Posterior vena cava (tissue), 2 donors: ENCODE measurements around the gene OR10AD1. TPM values are rescaled to one million over a fixed set of nuclear protein-coding genes. Genes with fewer than 3 reads are reported as not detected.
A peak's percentile ranks its signal among the peaks of the same experiment; 100 is the strongest.
"Not testable (repeated sequence)": the region's sequence is repeated elsewhere in the genome, so short reads cannot be mapped to it uniquely, and the experiment has no call there.

ENCODE experiments used
- DNase-seq: peaks from one replicate; pipeline ENCODE4 v3.0.0-alpha.2; 2020; ENCODE audit warnings: low spot score
- intact Hi-C, 2 donors: fragments of 100-400 bp; cut with DNase I; formaldehyde crosslinking; loops; one replicate each; pipeline versions ENCODE4 v1.14.1 to v1.14.2; 2022 to 2023
- long read RNA-seq, 2 donors: library from polyadenylated mRNA; unstranded; transcript quantifications; one replicate each; pipeline ENCODE4 v2.0.0, GENCODE V29; 2020 to 2021
- total RNA-seq, 2 donors: library from RNA; stranded (reverse); fragmentation: NEBNext Ultra II Directional; extraction: Animal tissue kit (Norgen Biotek cat#: 25700); gene quantifications; one replicate each; pipeline ENCODE4 v1.2.1, GENCODE V29; 2021
- donor health status: DM: yes; HTN: yes; CAD: no.
- donor health status: DM: yes; HTN: yes; CAD: no.

Gene OR10AD1
- not detected for total RNA-seq
- long read RNA-seq, donor 1 = 0 reads
- long read RNA-seq, donor 2 = 0 reads

GRCh38 chr12:48203192-48203591 is at the start of gene OR10AD1:
Gene OR10AD1 (minus strand): TSS chr12:48203292. CDS start chr12:48203292, 0 bp downstream.
- DNase-seq = no peak

GRCh38 chr12:48247181-48247966 is 44.3 kb upstream of the OR10AD1 start:
- intact Hi-C loops = no loop called here

More at GRCh38 chr12:48203192-48203591, at the start of gene OR10AD1:
- intact Hi-C loops = no loop called here

GRCh38 chr12:48237162-48237561 is 34.1 kb upstream of the OR10AD1 start:
- no peak for DNase-seq
- intact Hi-C loops = no loop called here

More at GRCh38 chr12:48247181-48247966, 44.3 kb upstream of the OR10AD1 start:
- no peak for DNase-seq

GRCh38 chr12:48235796-48236333 is 32.8 kb upstream of the OR10AD1 start:
- intact Hi-C loops = no loop called here
- no peak for DNase-seq

GRCh38 chr12:48231169-48231958 is 28.3 kb upstream of the OR10AD1 start:
- intact Hi-C loops, DNase-seq: not testable (repeated sequence)

- intact Hi-C loops, DNase-seq: not testable (repeated sequence)
These were observed 21.4 kb upstream of the OR10AD1 start for GRCh38 chr12:48224533-48224932.

- intact Hi-C loops = no loop called here
- DNase-seq = no peak
These were observed 18.6 kb upstream of the OR10AD1 start for GRCh38 chr12:48221645-48222044.

- DNase-seq = no peak
- intact Hi-C loops = no loop called here
These were observed 17.6 kb upstream of the OR10AD1 start for GRCh38 chr12:48220701-48221100.

GRCh38 chr12:48219631-48220030 is 16.5 kb upstream of the OR10AD1 start:
- intact Hi-C loops = no loop called here

GRCh38 chr12:48216785-48217184 is 13.7 kb upstream of the OR10AD1 start:
- intact Hi-C loops = no loop called here
- DNase-seq = no peak

More at GRCh38 chr12:48219631-48220030, 16.5 kb upstream of the OR10AD1 start:
- DNase-seq = no peak

GRCh38 chr12:48209495-48209894 is 6.4 kb upstream of the OR10AD1 start:
- DNase-seq, intact Hi-C loops: not testable (repeated sequence)

GRCh38 chr12:48202766-48203165 is 326 bp downstream of the OR10AD1 start:
- intact Hi-C loops = no loop called here
- no peak for DNase-seq

GRCh38 chr12:48201516-48201915 is 1.6 kb downstream of the OR10AD1 start:
- no peak for DNase-seq
- intact Hi-C loops = no loop called here

GRCh38 chr12:48201091-48201490 is 2.0 kb downstream of the OR10AD1 start:
- DNase-seq = no peak
- intact Hi-C loops = no loop called here

- DNase-seq = no peak
- intact Hi-C loops = no loop called here
These were observed 3.3 kb downstream of the OR10AD1 start for GRCh38 chr12:48199774-48200221.

GRCh38 chr12:48198985-48199384 is 4.1 kb downstream of the OR10AD1 start:
- DNase-seq = no peak
- intact Hi-C loops = no loop called here

- intact Hi-C loops = no loop called here
- DNase-seq = peak; percentile 81
These were observed 4.5 kb downstream of the OR10AD1 start for GRCh38 chr12:48198672-48198971.

GRCh38 chr12:48197971-48198671 is 5.0 kb downstream of the OR10AD1 start:
- intact Hi-C loops = no loop called here
- peak; percentile 99 for DNase-seq

GRCh38 chr12:48197549-48197970 is 5.5 kb downstream of the OR10AD1 start:
- no peak for DNase-seq

More at GRCh38 chr12:48197549-48197970, 5.5 kb downstream of the OR10AD1 start:
- intact Hi-C loops = no loop called here
